Activated naive CD8-positive, alpha-beta T cell treated with anti-CD3 and anti-CD28 coated beads for 36 hours (primary cell): Measurements from ENCODE around the gene TSHZ3. TPM values are rescaled to one million over a fixed set of nuclear protein-coding genes. Genes with fewer than 3 reads are reported as not detected.

ENCODE experiments used
- DNase-seq: peaks from one replicate; pipeline ENCODE4 v3.0.0; 2021
- H3K27ac Mint-ChIP-seq: one replicate; pipeline ENCODE4 v1.8.0; 2022; ENCODE audit warnings: mild to moderate bottlenecking, moderate library complexity, mixed read lengths
- H3K27me3 Mint-ChIP-seq: one replicate; pipeline ENCODE4 v1.8.0; 2022; ENCODE audit warnings: mild to moderate bottlenecking, mixed read lengths
- H3K36me3 Mint-ChIP-seq: one replicate; pipeline ENCODE4 v1.8.0; 2021; ENCODE audit warnings: mild to moderate bottlenecking, mixed read lengths
- H3K4me1 Mint-ChIP-seq: one replicate; pipeline ENCODE4 v1.8.0; 2021; ENCODE audit warnings: mixed read lengths
- H3K4me3 Mint-ChIP-seq: one replicate; pipeline ENCODE4 v1.8.0; 2022; ENCODE audit warnings: mild to moderate bottlenecking, moderate library complexity, mixed read lengths
- H3K9me3 Mint-ChIP-seq: one replicate; pipeline ENCODE4 v1.8.0; 2022; ENCODE audit warnings: mixed read lengths
- total RNA-seq, 2 experiments: library from RNA; stranded (reverse); gene quantifications; one replicate each; pipeline ENCODE4 v1.2.3, GENCODE V29; 2021

Gene TSHZ3
- total RNA-seq, 2 experiments from 2014 or later = 0.06 TPM

GRCh38 chr19:31301306-31301980, 47.8 kb downstream of the TSHZ3 start:
- no peaks in the 10 kb centered on the region for H3K4me1 Mint-ChIP-seq
- no peaks in the 10 kb centered on the region for H3K36me3 Mint-ChIP-seq
- H3K27ac Mint-ChIP-seq = no peak overlapping the region
- no peak overlapping the region for H3K4me3 Mint-ChIP-seq
- peaks cover 7% of the 10 kb centered on the region for H3K27me3 Mint-ChIP-seq
- H3K9me3 Mint-ChIP-seq = no peaks in the 10 kb centered on the region
- DNase-seq = no peak

- H3K27me3 Mint-ChIP-seq = peaks cover 7% of the 10 kb centered on the region
- H3K36me3 Mint-ChIP-seq = no peaks in the 10 kb centered on the region
- no peak for DNase-seq
- no peaks in the 10 kb centered on the region for H3K9me3 Mint-ChIP-seq
- H3K4me1 Mint-ChIP-seq = no peaks in the 10 kb centered on the region
- no peak overlapping the region for H3K27ac Mint-ChIP-seq
- H3K4me3 Mint-ChIP-seq = no peak overlapping the region
These were observed 48.8 kb downstream of the TSHZ3 start for GRCh38 chr19:31300422-31300821.

- Mint-ChIP-seq H3K36me3 (no peaks in the 10 kb centered on the region), H3K9me3 (no peaks in the 10 kb centered on the region), H3K4me1 (no peaks in the 10 kb centered on the region), H3K27me3 (peaks cover 7% of the 10 kb centered on the region), H3K4me3 (no peak overlapping the region), H3K27ac (no peak overlapping the region)
- no peak for DNase-seq
These were observed 49.6 kb downstream of the TSHZ3 start for GRCh38 chr19:31299665-31300064.

- Mint-ChIP-seq H3K36me3 (no peaks in the 10 kb centered on the region), H3K27ac (no peak overlapping the region), H3K4me1 (no peaks in the 10 kb centered on the region), H3K4me3 (no peak overlapping the region), H3K27me3 (no peaks in the 10 kb centered on the region), H3K9me3 (no peaks in the 10 kb centered on the region)
- no peak for DNase-seq
These were observed 51.2 kb downstream of the TSHZ3 start for GRCh38 chr19:31297991-31298390.

GRCh38 chr19:31296741-31297390, 52.4 kb downstream of the TSHZ3 start:
- Mint-ChIP-seq H3K9me3 (peaks cover 3% of the 10 kb centered on the region), H3K36me3 (no peaks in the 10 kb centered on the region), H3K27me3 (no peaks in the 10 kb centered on the region), H3K4me3 (no peak overlapping the region), H3K4me1 (no peaks in the 10 kb centered on the region), H3K27ac (no peak overlapping the region)
- no peak for DNase-seq

GRCh38 chr19:31294189-31294588, 55.0 kb downstream of the TSHZ3 start:
- no peaks in the 10 kb centered on the region for H3K36me3 Mint-ChIP-seq
- DNase-seq = no peak
- no peak overlapping the region for H3K27ac Mint-ChIP-seq
- no peak overlapping the region for H3K4me3 Mint-ChIP-seq
- peaks cover 3% of the 10 kb centered on the region for H3K9me3 Mint-ChIP-seq
- H3K27me3 Mint-ChIP-seq = no peaks in the 10 kb centered on the region
- H3K4me1 Mint-ChIP-seq = no peaks in the 10 kb centered on the region

GRCh38 chr19:31292639-31293185, 56.5 kb downstream of the TSHZ3 start:
- Mint-ChIP-seq H3K4me1 (no peaks in the 10 kb centered on the region), H3K27me3 (no peaks in the 10 kb centered on the region), H3K9me3 (peaks cover 3% of the 10 kb centered on the region), H3K27ac (no peak overlapping the region), H3K4me3 (no peak overlapping the region), H3K36me3 (no peaks in the 10 kb centered on the region)
- DNase-seq = no peak

- no peaks in the 10 kb centered on the region for H3K36me3 Mint-ChIP-seq
- H3K4me1 Mint-ChIP-seq = no peaks in the 10 kb centered on the region
- no peak for DNase-seq
- no peak overlapping the region for H3K27ac Mint-ChIP-seq
- H3K27me3 Mint-ChIP-seq = no peaks in the 10 kb centered on the region
- peaks cover 3% of the 10 kb centered on the region for H3K9me3 Mint-ChIP-seq
- H3K4me3 Mint-ChIP-seq = no peak overlapping the region
These were observed 58.2 kb downstream of the TSHZ3 start for GRCh38 chr19:31290931-31291590.

GRCh38 chr19:31289976-31290375, 59.3 kb downstream of the TSHZ3 start:
- Mint-ChIP-seq H3K27ac (no peak overlapping the region), H3K36me3 (no peaks in the 10 kb centered on the region), H3K27me3 (no peaks in the 10 kb centered on the region), H3K4me1 (no peaks in the 10 kb centered on the region), H3K4me3 (no peak overlapping the region), H3K9me3 (peaks cover 3% of the 10 kb centered on the region)
- no peak for DNase-seq

GRCh38 chr19:31289381-31289880, 59.8 kb downstream of the TSHZ3 start:
- no peak overlapping the region for H3K4me3 Mint-ChIP-seq
- no peak for DNase-seq
- H3K27ac Mint-ChIP-seq = no peak overlapping the region
- peaks cover 3% of the 10 kb centered on the region for H3K9me3 Mint-ChIP-seq
- H3K4me1 Mint-ChIP-seq = no peaks in the 10 kb centered on the region
- no peaks in the 10 kb centered on the region for H3K27me3 Mint-ChIP-seq
- H3K36me3 Mint-ChIP-seq = no peaks in the 10 kb centered on the region

GRCh38 chr19:31286491-31286890, 62.7 kb downstream of the TSHZ3 start:
- no peaks in the 10 kb centered on the region for H3K4me1 Mint-ChIP-seq
- no peaks in the 10 kb centered on the region for H3K36me3 Mint-ChIP-seq
- no peaks in the 10 kb centered on the region for H3K27me3 Mint-ChIP-seq
- no peak overlapping the region for H3K4me3 Mint-ChIP-seq
- no peaks in the 10 kb centered on the region for H3K9me3 Mint-ChIP-seq
- DNase-seq = no peak
- no peak overlapping the region for H3K27ac Mint-ChIP-seq

GRCh38 chr19:31285744-31286143, 63.5 kb downstream of the TSHZ3 start:
- Mint-ChIP-seq H3K4me1 (no peaks in the 10 kb centered on the region), H3K36me3 (no peaks in the 10 kb centered on the region), H3K4me3 (no peak overlapping the region), H3K27me3 (no peaks in the 10 kb centered on the region), H3K27ac (no peak overlapping the region), H3K9me3 (no peaks in the 10 kb centered on the region)
- DNase-seq = no peak

GRCh38 chr19:31284621-31285020, 64.6 kb downstream of the TSHZ3 start:
- H3K4me1 Mint-ChIP-seq = no peaks in the 10 kb centered on the region
- no peak overlapping the region for H3K27ac Mint-ChIP-seq
- no peak for DNase-seq
- no peaks in the 10 kb centered on the region for H3K9me3 Mint-ChIP-seq
- no peaks in the 10 kb centered on the region for H3K27me3 Mint-ChIP-seq
- no peak overlapping the region for H3K4me3 Mint-ChIP-seq
- no peaks in the 10 kb centered on the region for H3K36me3 Mint-ChIP-seq

- H3K27me3 Mint-ChIP-seq = no peaks in the 10 kb centered on the region
- no peaks in the 10 kb centered on the region for H3K36me3 Mint-ChIP-seq
- no peak overlapping the region for H3K4me3 Mint-ChIP-seq
- no peak overlapping the region for H3K27ac Mint-ChIP-seq
- DNase-seq = no peak
- no peaks in the 10 kb centered on the region for H3K4me1 Mint-ChIP-seq
- no peaks in the 10 kb centered on the region for H3K9me3 Mint-ChIP-seq
These were observed 65.5 kb downstream of the TSHZ3 start for GRCh38 chr19:31283701-31284100.

GRCh38 chr19:31282346-31282745, 66.9 kb downstream of the TSHZ3 start:
- Mint-ChIP-seq H3K36me3 (no peaks in the 10 kb centered on the region), H3K4me3 (no peak overlapping the region), H3K27me3 (no peaks in the 10 kb centered on the region), H3K9me3 (no peaks in the 10 kb centered on the region), H3K27ac (no peak overlapping the region), H3K4me1 (no peaks in the 10 kb centered on the region)
- no peak for DNase-seq
